Smooth muscle cell (in vitro differentiated cells): ENCODE data around the gene TOR1AIP1. TPM values are rescaled to one million over a fixed set of nuclear protein-coding genes. Genes with fewer than 3 reads are reported as not detected.

ENCODE experiments used
- DNase-seq: peaks from one replicate; lab custom pipeline; 2025; ENCODE audit not compliant: unreplicated experiment; lab: John Stamatoyannopoulos, UW
- H2AFZ ChIP-seq: fragments of 200-600 bp; sonication (generic); 2 replicates; pipeline ENCODE4 v1.6.0; 2016; ENCODE audit warnings: antibody characterized with exemption, low read depth, mild to moderate bottlenecking
- H3F3A ChIP-seq: fragments of 200-600 bp; sonication (generic); 2 replicates; pipeline ENCODE4 v1.6.0; 2017; ENCODE audit warnings: antibody characterized with exemption, low read depth
- H3K27ac ChIP-seq: fragments of 200-600 bp; sonication (generic); 2 replicates; pipeline ENCODE4 v1.5.1; 2016; ENCODE audit warnings: low read depth, mild to moderate bottlenecking
- H3K27me3 ChIP-seq: fragments of 200-600 bp; sonication (generic); 2 replicates; pipeline ENCODE4 v1.6.1; 2016; ENCODE audit warnings: low read depth, mild to moderate bottlenecking
- H3K36me3 ChIP-seq: fragments of 200-600 bp; sonication (generic); 2 replicates; pipeline ENCODE4 v1.5.1; 2016; ENCODE audit warnings: low read depth
- H3K4me1 ChIP-seq: fragments of 200-600 bp; sonication (generic); 2 replicates; pipeline ENCODE4 v1.5.1; 2016; ENCODE audit warnings: low read depth
- H3K4me2 ChIP-seq: fragments of 200-600 bp; sonication (generic); 2 replicates; pipeline ENCODE4 v1.6.0; 2016; ENCODE audit warnings: mild to moderate bottlenecking
- H3K4me3 ChIP-seq: fragments of 200-600 bp; sonication (generic); 2 replicates; pipeline ENCODE4 v1.5.1; 2016; ENCODE audit warnings: mild to moderate bottlenecking
- H3K79me2 ChIP-seq: fragments of 200-600 bp; sonication (generic); 2 replicates; pipeline ENCODE4 v1.6.0; 2016; ENCODE audit warnings: low read depth, mild to moderate bottlenecking
- H3K9ac ChIP-seq: fragments of 200-600 bp; sonication (generic); 2 replicates; pipeline ENCODE4 v1.6.0; 2016; ENCODE audit warnings: low read depth
- H3K9me3 ChIP-seq: fragments of 200-600 bp; sonication (generic); replicated peaks from 2 replicates; pipeline ENCODE4 v1.5.1; 2016; ENCODE audit warnings: low read depth
- H4K20me1 ChIP-seq: fragments of 200-600 bp; sonication (generic); 2 replicates; pipeline ENCODE4 v1.6.0; 2016; ENCODE audit warnings: low read depth
- WGBS: methylation state at CpG from one replicate; pipeline ENCODE4 v1.1.7; 2016; ENCODE audit warnings: low lambda C conversion rate; 5-methylcytosine and 5-hydroxymethylcytosine counted together
- polyA plus RNA-seq: library from polyadenylated mRNA; unstranded; fragments of >200 nt; fragmentation: Nextera tagmentation; extraction: Ambion mirVana; gene quantifications from 2 replicates; pipeline ENCODE4 v1.2.1, GENCODE V29; 2016
- total RNA-seq: library from RNA; depleted of rRNA; stranded (reverse); fragments of >200 nt; gene quantifications from 2 replicates; pipeline ENCODE4 v1.2.3, GENCODE V29; 2014
- TF ChIP-seq, protein P1 (sequence below): fragments of 200-600 bp; sonication (generic); IDR thresholded peaks from 2 replicates; pipeline ENCODE4 v1.5.1; 2017; ENCODE audit warnings: borderline replicate concordance, mild to moderate bottlenecking, antibody characterized with exemption; ENCODE audit not compliant: insufficient read depth, poor library complexity, severe bottlenecking

The TOR1AIP1 gene
- total and polyA plus RNA-seq, 2 experiments from 2014 or later, result 25.8 to 36.5 TPM

DNA sequence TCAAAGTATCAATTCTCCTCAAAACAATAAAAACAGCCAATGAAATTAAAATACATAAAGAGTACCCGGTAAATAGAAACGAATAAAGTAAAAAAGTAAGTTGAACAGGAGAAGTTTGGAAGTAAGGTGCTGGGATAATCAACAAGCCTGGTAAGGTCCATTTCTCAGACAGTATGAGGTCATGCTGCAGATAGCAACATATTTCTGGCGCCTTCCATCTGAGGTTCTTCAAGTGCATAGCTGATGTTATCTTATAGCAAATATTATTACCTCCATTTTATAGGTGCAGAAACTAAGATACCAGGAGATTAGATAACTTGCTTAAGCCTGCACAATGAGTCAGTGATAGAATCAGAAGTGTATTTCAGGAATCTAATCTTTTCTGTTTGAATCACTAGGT, 48.8 kb downstream of the TOR1AIP1 start:
- H3K27ac ChIP-seq, result no peak overlapping the region
- TF ChIP-seq, protein P1, sequence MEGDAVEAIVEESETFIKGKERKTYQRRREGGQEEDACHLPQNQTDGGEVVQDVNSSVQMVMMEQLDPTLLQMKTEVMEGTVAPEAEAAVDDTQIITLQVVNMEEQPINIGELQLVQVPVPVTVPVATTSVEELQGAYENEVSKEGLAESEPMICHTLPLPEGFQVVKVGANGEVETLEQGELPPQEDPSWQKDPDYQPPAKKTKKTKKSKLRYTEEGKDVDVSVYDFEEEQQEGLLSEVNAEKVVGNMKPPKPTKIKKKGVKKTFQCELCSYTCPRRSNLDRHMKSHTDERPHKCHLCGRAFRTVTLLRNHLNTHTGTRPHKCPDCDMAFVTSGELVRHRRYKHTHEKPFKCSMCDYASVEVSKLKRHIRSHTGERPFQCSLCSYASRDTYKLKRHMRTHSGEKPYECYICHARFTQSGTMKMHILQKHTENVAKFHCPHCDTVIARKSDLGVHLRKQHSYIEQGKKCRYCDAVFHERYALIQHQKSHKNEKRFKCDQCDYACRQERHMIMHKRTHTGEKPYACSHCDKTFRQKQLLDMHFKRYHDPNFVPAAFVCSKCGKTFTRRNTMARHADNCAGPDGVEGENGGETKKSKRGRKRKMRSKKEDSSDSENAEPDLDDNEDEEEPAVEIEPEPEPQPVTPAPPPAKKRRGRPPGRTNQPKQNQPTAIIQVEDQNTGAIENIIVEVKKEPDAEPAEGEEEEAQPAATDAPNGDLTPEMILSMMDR, result no peak
- H2AFZ ChIP-seq, result no peak overlapping the region
- no peaks in the 10 kb centered on the region for H3K9me3 ChIP-seq
- no peak for DNase-seq
- H3K27me3 ChIP-seq, result no peaks in the 10 kb centered on the region
- peaks cover 5% of the 10 kb centered on the region for H3K4me1 ChIP-seq
- H4K20me1 ChIP-seq, result no peaks in the 10 kb centered on the region
- H3K79me2 ChIP-seq, result no peaks in the 10 kb centered on the region
- 84% methylated on average over 3 of the region's 3 CpGs for WGBS
- no peaks in the 10 kb centered on the region for H3K36me3 ChIP-seq
- H3K4me3 ChIP-seq, result no peak overlapping the region
- no peak overlapping the region for H3K4me2 ChIP-seq
- H3F3A ChIP-seq, result no peaks in the 10 kb centered on the region
- no peak overlapping the region for H3K9ac ChIP-seq

GRCh38 chr1:179933219-179933618, 51.1 kb downstream of the TOR1AIP1 start:
- Histone ChIP-seq H3K36me3 (no peaks in the 10 kb centered on the region), H3F3A (no peaks in the 10 kb centered on the region), H3K4me1 (peaks cover 5% of the 10 kb centered on the region), H3K27me3 (no peaks in the 10 kb centered on the region), H3K9me3 (no peaks in the 10 kb centered on the region), H3K27ac (no peak overlapping the region), H4K20me1 (no peaks in the 10 kb centered on the region), H3K9ac (no peak overlapping the region), H3K4me3 (no peak overlapping the region), H3K4me2 (no peak overlapping the region), H3K79me2 (no peaks in the 10 kb centered on the region), H2AFZ (no peak overlapping the region)
- no peak for DNase-seq
- 91% methylated on average over 2 of the region's 2 CpGs for WGBS
- TF ChIP-seq, protein P1, result no peak

GRCh38 chr1:179935909-179936496, 53.9 kb downstream of the TOR1AIP1 start:
- Histone ChIP-seq H3K9me3 (no peaks in the 10 kb centered on the region), H3K9ac (no peak overlapping the region), H2AFZ (no peak overlapping the region), H3K27ac (no peak overlapping the region), H3K4me2 (no peak overlapping the region), H3K4me3 (no peak overlapping the region), H3F3A (no peaks in the 10 kb centered on the region), H3K27me3 (no peaks in the 10 kb centered on the region), H3K79me2 (no peaks in the 10 kb centered on the region), H4K20me1 (no peaks in the 10 kb centered on the region), H3K36me3 (no peaks in the 10 kb centered on the region), H3K4me1 (no peaks in the 10 kb centered on the region)
- TF ChIP-seq, protein P1, result no peak
- DNase-seq, result no peak
- WGBS, result 50% methylated on average over 1 of the region's 1 CpG

GRCh38 chr1:179937668-179938254, 55.7 kb downstream of the TOR1AIP1 start:
- Histone ChIP-seq H2AFZ (no peak overlapping the region), H3K4me2 (no peak overlapping the region), H4K20me1 (no peaks in the 10 kb centered on the region), H3K9me3 (no peaks in the 10 kb centered on the region), H3F3A (no peaks in the 10 kb centered on the region), H3K27me3 (no peaks in the 10 kb centered on the region), H3K36me3 (no peaks in the 10 kb centered on the region), H3K4me1 (no peaks in the 10 kb centered on the region), H3K79me2 (no peaks in the 10 kb centered on the region), H3K27ac (no peak overlapping the region), H3K4me3 (no peak overlapping the region), H3K9ac (no peak overlapping the region)
- DNase-seq, result no peak
- TF ChIP-seq, protein P1, result no peak
